H9 (cell line): Measurements from ENCODE around the gene SMIM21. TPM values are rescaled to one million over a fixed set of nuclear protein-coding genes. Genes with fewer than 3 reads are reported as not detected.

Experiments used
- DNase-seq: peaks from one replicate; pipeline ENCODE4 v3.0.0-alpha.2; 2017
- H2AFZ ChIP-seq: one replicate; pipeline ENCODE4 v1.6.1; 2013; ENCODE audit warnings: mild to moderate bottlenecking, low read length, control low read depth, moderate library complexity
- H2AK5ac ChIP-seq: 2 replicates; pipeline ENCODE4 v1.6.1; 2013; ENCODE audit warnings: low read length, control low read depth, mixed read lengths; ENCODE audit not compliant: insufficient read length
- H2BK120ac ChIP-seq: one replicate; pipeline ENCODE4 v1.6.1; 2013; ENCODE audit warnings: low read depth, mild to moderate bottlenecking, low read length, control low read depth, inconsistent platforms; ENCODE audit not compliant: poor library complexity, severe bottlenecking
- H2BK12ac ChIP-seq: 2 replicates; pipeline ENCODE4 v1.6.1; 2013; ENCODE audit warnings: low read length, control low read depth, mixed read lengths, low read depth; ENCODE audit not compliant: insufficient read length
- H2BK15ac ChIP-seq: 2 replicates; pipeline ENCODE4 v1.6.1; 2013; ENCODE audit warnings: low read depth, low read length, control low read depth
- H2BK20ac ChIP-seq: one replicate; pipeline ENCODE4 v1.6.1; 2013; ENCODE audit warnings: low read depth, mild to moderate bottlenecking, low read length, control low read depth, inconsistent platforms; ENCODE audit not compliant: poor library complexity, severe bottlenecking
- H2BK5ac ChIP-seq: 2 replicates; pipeline ENCODE4 v1.6.1; 2013; ENCODE audit warnings: low read length, control low read depth, mixed read lengths; ENCODE audit not compliant: insufficient read length
- H3K14ac ChIP-seq: 2 replicates; pipeline ENCODE4 v1.6.1; 2013; ENCODE audit warnings: low read length, control low read depth; ENCODE audit not compliant: insufficient read depth
- H3K18ac ChIP-seq: 2 replicates; pipeline ENCODE4 v1.6.1; 2013; ENCODE audit warnings: low read depth, mild to moderate bottlenecking, mixed read lengths, low read length, control low read depth; ENCODE audit not compliant: insufficient read length
- H3K23ac ChIP-seq: 2 replicates; pipeline ENCODE4 v1.6.1; 2013; ENCODE audit warnings: low read length, control low read depth, mixed read lengths, low read depth; ENCODE audit not compliant: insufficient read length
- H3K23me2 ChIP-seq: 2 replicates; pipeline ENCODE4 v1.6.1; 2013; ENCODE audit warnings: low read depth, mild to moderate bottlenecking, mixed read lengths, low read length, control low read depth; ENCODE audit not compliant: insufficient read length, poor library complexity, severe bottlenecking
- H3K27ac ChIP-seq: 2 replicates; pipeline ENCODE4 v1.5.1; 2013; ENCODE audit warnings: low read length, control low read depth, mixed read lengths, low read depth; ENCODE audit not compliant: insufficient read length
- H3K27me3 ChIP-seq: 2 replicates; pipeline ENCODE4 v1.6.1; 2013; ENCODE audit warnings: low read length, control low read depth, inconsistent platforms; ENCODE audit not compliant: insufficient read depth
- H3K4ac ChIP-seq: 2 replicates; pipeline ENCODE4 v1.6.1; 2013; ENCODE audit warnings: low read depth, mild to moderate bottlenecking, control low read depth, inconsistent platforms, low read length, moderate library complexity
- H3K4me1 ChIP-seq: 2 replicates; pipeline ENCODE4 v1.6.1; 2013; ENCODE audit warnings: low read length, control low read depth, inconsistent platforms; ENCODE audit not compliant: insufficient read depth
- H3K4me2 ChIP-seq: 2 replicates; pipeline ENCODE4 v1.6.1; 2013; ENCODE audit warnings: low read length, control low read depth, mixed read lengths; ENCODE audit not compliant: insufficient read length, insufficient read depth
- H3K56ac ChIP-seq: 2 replicates; pipeline ENCODE4 v1.6.1; 2013; ENCODE audit warnings: low read depth, mild to moderate bottlenecking, mixed read lengths, low read length, control low read depth; ENCODE audit not compliant: insufficient read length
- H3K79me1 ChIP-seq: 2 replicates; pipeline ENCODE4 v1.6.1; 2013; ENCODE audit warnings: low read depth, mild to moderate bottlenecking, moderate library complexity, low read length, control low read depth, inconsistent platforms; ENCODE audit not compliant: insufficient read depth, poor library complexity, severe bottlenecking
- H3K79me2 ChIP-seq: 2 replicates; pipeline ENCODE4 v1.6.1; 2013; ENCODE audit warnings: low read length, control low read depth, inconsistent platforms; ENCODE audit not compliant: insufficient read depth
- H3K9ac ChIP-seq: 2 replicates; pipeline ENCODE4 v1.6.1; 2013; ENCODE audit warnings: low read length, control low read depth, mixed read lengths; ENCODE audit not compliant: insufficient read length; ENCODE audit errors: extremely low read depth
- H3K9me3 ChIP-seq: one replicate; pipeline ENCODE4 v1.6.1; 2013; ENCODE audit warnings: low read depth, low read length, inconsistent platforms; ENCODE audit not compliant: control insufficient read depth
- H3T11ph ChIP-seq: one replicate; pipeline ENCODE4 v1.6.1; 2013; ENCODE audit warnings: mild to moderate bottlenecking, low read length, control low read depth, inconsistent platforms
- H4K20me1 ChIP-seq: one replicate; pipeline ENCODE4 v1.6.1; 2013; ENCODE audit not compliant: control insufficient read depth, insufficient read length, insufficient read depth
- H4K5ac ChIP-seq: 2 replicates; pipeline ENCODE4 v1.6.1; 2013; ENCODE audit warnings: low read depth, mild to moderate bottlenecking, mixed read lengths, low read length, control low read depth; ENCODE audit not compliant: insufficient read length
- H4K8ac ChIP-seq: replicated peaks from 2 replicates; pipeline ENCODE4 v1.6.1; 2013; ENCODE audit warnings: low read length, control low read depth, mixed read lengths, low read depth; ENCODE audit not compliant: insufficient read length
- H4K91ac ChIP-seq: 2 replicates; pipeline ENCODE4 v1.6.1; 2013; ENCODE audit warnings: low read depth, mild to moderate bottlenecking, moderate library complexity, mixed read lengths, low read length, control low read depth; ENCODE audit not compliant: insufficient read length
- H3K27ac Mint-ChIP-seq, 3 experiments: 2 replicates in 2 of 3; 3 replicates in 1 of 3; pipeline ENCODE4 v1.8.0; 2020 to 2021; ENCODE audit warnings: mixed read lengths in 3 of 3, mild to moderate bottlenecking in 1 of 3, moderate library complexity in 1 of 3
- H3K27me3 Mint-ChIP-seq: 2 replicates; pipeline ENCODE4 v1.8.0; 2021; ENCODE audit warnings: low read depth, mild to moderate bottlenecking, moderate library complexity, mixed read lengths
- H3K36me3 Mint-ChIP-seq, 3 experiments: 2 replicates in 2 of 3; 3 replicates in 1 of 3; pipeline ENCODE4 v1.8.0; 2020 to 2021; ENCODE audit warnings: low read depth in 3 of 3, mixed read lengths in 3 of 3; ENCODE audit not compliant: insufficient read depth in 1 of 3
- H3K4me1 Mint-ChIP-seq, 2 experiments: 2 replicates each; pipeline ENCODE4 v1.8.0; 2020; ENCODE audit warnings: mixed read lengths in 2 of 2
- H3K4me3 Mint-ChIP-seq, 2 experiments: 2 replicates in 1 of 2; 3 replicates in 1 of 2; pipeline ENCODE4 v1.8.0; 2020 to 2021; ENCODE audit warnings: mild to moderate bottlenecking in 2 of 2, mixed read lengths in 2 of 2, moderate library complexity in 1 of 2
- H3K9me3 Mint-ChIP-seq, 2 experiments: 2 replicates in 1 of 2; 3 replicates in 1 of 2; pipeline ENCODE4 v1.8.0; 2020; ENCODE audit warnings: mild to moderate bottlenecking in 2 of 2, mixed read lengths in 2 of 2, moderate library complexity in 1 of 2
- CTCF ChIP-seq: fragments of 200-600 bp; sonication (generic); conservative IDR thresholded peaks from 3 replicates; pipeline ENCODE4 v1.8.0; 2021; ENCODE audit warnings: antibody characterized with exemption, mild to moderate bottlenecking
- WGBS: extraction: QIAGEN DNeasy Blood & Tissue Kit; methylation state at CpG from one replicate; pipeline ENCODE4 v1.1.7; 2013; ENCODE audit warnings: missing lambda C conversion rate, low lambda C conversion rate, mixed read lengths; ENCODE audit not compliant: insufficient read length; ENCODE audit errors: extremely low coverage; 5-methylcytosine and 5-hydroxymethylcytosine counted together
- total RNA-seq: library from RNA; stranded (reverse); gene quantifications from 2 replicates; pipeline ENCODE4 v1.2.1, GENCODE V29; 2021

The SMIM21 gene
- total RNA-seq, 1 experiment from 2014 or later = not detected

- H3K9me3 ChIP-seq = no peaks in the 10 kb centered on the region
- H2BK15ac ChIP-seq = no peak overlapping the region
- no peak overlapping the region for H2AFZ ChIP-seq
- H3K79me2 ChIP-seq = no peaks in the 10 kb centered on the region
- no peak overlapping the region for H2BK12ac ChIP-seq
- no peak overlapping the region for H3K23ac ChIP-seq
- Mint-ChIP-seq H3K27me3 (no peaks in the 10 kb centered on the region), H3K4me3 (no peak overlapping the region), H3K27ac (no peak overlapping the region), H3K4me1 (peaks cover 7 to 14% of the 10 kb centered on the region in 2 experiments), H3K9me3 (no peaks in the 10 kb centered on the region), H3K36me3 (no peaks in the 10 kb centered on the region)
- no peaks in the 10 kb centered on the region for H3K23me2 ChIP-seq
- no peak overlapping the region for H3K9ac ChIP-seq
- no peak overlapping the region for H3K56ac ChIP-seq
- no peak overlapping the region for H3K4me2 ChIP-seq
- no peak overlapping the region for H2BK5ac ChIP-seq
- no peak for DNase-seq
- TF ChIP-seq CTCF = no peak
- no peaks in the 10 kb centered on the region for H3K4me1 ChIP-seq
- H3K14ac ChIP-seq = no peak overlapping the region
- no peak overlapping the region for H2BK20ac ChIP-seq
- H3K27ac ChIP-seq = no peak overlapping the region
- H4K20me1 ChIP-seq = no peaks in the 10 kb centered on the region
- H4K91ac ChIP-seq = no peak overlapping the region
- no peak overlapping the region for H4K5ac ChIP-seq
- H2BK120ac ChIP-seq = no peak overlapping the region
- no peaks in the 10 kb centered on the region for H3K27me3 ChIP-seq
- H3K4ac ChIP-seq = no peak overlapping the region
- H2AK5ac ChIP-seq = no peak overlapping the region
- H4K8ac ChIP-seq = no peak overlapping the region
- no peak overlapping the region for H3K18ac ChIP-seq
- H3T11ph ChIP-seq = no peak overlapping the region
- H3K79me1 ChIP-seq = no peaks in the 10 kb centered on the region
- WGBS = no CpG with 5 or more reads among the region's 7 CpGs
Measured at GRCh38 chr18:75472396-75472795, 44.9 kb upstream of the SMIM21 start.
